HG03342 (cell line): Measurements from ENCODE around the gene CFAP97D1.

Experiments
- ATAC-seq: cut with Tn5 transposase; IDR thresholded peaks from one replicate; pipeline ENCODE4 v1.9.1; 2021; ENCODE audit warnings: mild to moderate bottlenecking, moderate library complexity; ENCODE audit not compliant: unreplicated experiment

CFAP97D1 gene

GRCh38 chr17:43780135-43780534 is at the start of gene CFAP97D1:
TSS of gene CFAP97D1 (plus strand) at chr17:43780435. CDS start at chr17:43780463, 28 bp downstream.
- no peak for ATAC-seq

GRCh38 chr17:43732958-43733357 is 47.3 kb upstream of the CFAP97D1 start:
- no peak for ATAC-seq

GRCh38 chr17:43733956-43734355 is 46.3 kb upstream of the CFAP97D1 start:
- no peak for ATAC-seq

GRCh38 chr17:43734376-43734775 is 45.9 kb upstream of the CFAP97D1 start:
- ATAC-seq = no peak

- ATAC-seq = no peak
Measured at GRCh38 chr17:43736389-43736788, 43.8 kb upstream of the CFAP97D1 start.

- ATAC-seq = no peak
Measured at GRCh38 chr17:43737722-43738121, 42.5 kb upstream of the CFAP97D1 start.

GRCh38 chr17:43740541-43740940 is 39.7 kb upstream of the CFAP97D1 start:
- no peak for ATAC-seq

- ATAC-seq = no peak
Measured at GRCh38 chr17:43741636-43742035, 38.6 kb upstream of the CFAP97D1 start.

GRCh38 chr17:43745541-43745940 is 34.7 kb upstream of the CFAP97D1 start:
- no peak for ATAC-seq

- ATAC-seq = no peak
Measured at GRCh38 chr17:43750153-43750552, 30.1 kb upstream of the CFAP97D1 start.

GRCh38 chr17:43753493-43754129 is 26.6 kb upstream of the CFAP97D1 start:
- no peak for ATAC-seq

GRCh38 chr17:43754947-43755346 is 25.3 kb upstream of the CFAP97D1 start:
- ATAC-seq = no peak

- ATAC-seq = no peak
Measured at GRCh38 chr17:43755389-43755875, 24.8 kb upstream of the CFAP97D1 start.

- no peak for ATAC-seq
Measured at GRCh38 chr17:43756201-43756600, 24.0 kb upstream of the CFAP97D1 start.

GRCh38 chr17:43757171-43757660 is 23.0 kb upstream of the CFAP97D1 start:
- ATAC-seq = no peak

GRCh38 chr17:43758086-43758485 is 22.1 kb upstream of the CFAP97D1 start:
- ATAC-seq = no peak

GRCh38 chr17:43758497-43759174 is 21.6 kb upstream of the CFAP97D1 start, which contains the start of gene SOST:
TSS of gene SOST (minus strand) at chr17:43758791. CDS start at chr17:43758741, 50 bp downstream.
- ATAC-seq = no peak

GRCh38 chr17:43759836-43760235 is 20.4 kb upstream of the CFAP97D1 start:
- no peak for ATAC-seq

- ATAC-seq = no peak
Measured at GRCh38 chr17:43760254-43760852, 19.9 kb upstream of the CFAP97D1 start.

GRCh38 chr17:43766413-43767052 is 13.7 kb upstream of the CFAP97D1 start:
- ATAC-seq = no peak

- no peak for ATAC-seq
Measured at GRCh38 chr17:43767053-43767712, 13.1 kb upstream of the CFAP97D1 start.
